AG09319 (cell line): Measurements from ENCODE around the gene GIGYF2.
A peak's percentile ranks its signal among the peaks of the same experiment; 100 is the strongest.

Experiments used
- DNase-seq: peaks from one replicate; pipeline ENCODE4 v3.0.0-alpha.2; 2010; ENCODE audit warnings: low read depth; ENCODE audit errors: extremely low read depth
- CTCF ChIP-seq: IDR thresholded peaks from 2 replicates; pipeline ENCODE4 v1.5.1; 2011; ENCODE audit warnings: low read depth, mild to moderate bottlenecking, inconsistent platforms, low read length, moderate library complexity

Gene GIGYF2

GRCh38 chr2:232697059-232697806, at the start of gene GIGYF2:
GIGYF2 (plus strand) TSS chr2:232697331; CDS start chr2:232735198, 37,867 bp downstream.
- no peak for TF ChIP-seq CTCF
- DNase-seq, result peak; percentile 88

- DNase-seq, result no peak
Measured at GRCh38 chr2:232649033-232649432, 48.1 kb upstream of the GIGYF2 start.

GRCh38 chr2:232652505-232652851, 44.7 kb upstream of the GIGYF2 start:
- no peak for TF ChIP-seq CTCF
- no peak for DNase-seq

More at GRCh38 chr2:232649033-232649432, 48.1 kb upstream of the GIGYF2 start:
- TF ChIP-seq CTCF, result no peak

GRCh38 chr2:232653441-232653840, 43.7 kb upstream of the GIGYF2 start:
- DNase-seq, result no peak
- TF ChIP-seq CTCF, result no peak

- DNase-seq, result no peak
- no peak for TF ChIP-seq CTCF
Measured at GRCh38 chr2:232655392-232655791, 41.7 kb upstream of the GIGYF2 start.

- TF ChIP-seq CTCF, result peak; percentile 7
- DNase-seq, result no peak
Measured at GRCh38 chr2:232658217-232658785, 38.8 kb upstream of the GIGYF2 start.

- DNase-seq, result no peak
- no peak for TF ChIP-seq CTCF
Measured at GRCh38 chr2:232659359-232659758, 37.8 kb upstream of the GIGYF2 start.
